Renal cortical epithelial cell (primary cell): ENCODE results near the gene PAM. TPM values are rescaled to one million over a fixed set of nuclear protein-coding genes. Genes with fewer than 3 reads are reported as not detected.
"Not testable (repeated sequence)": the region's sequence is repeated elsewhere in the genome, so short reads cannot be mapped to it uniquely, and the experiment has no call there.

Experiments
- DNase-seq: peaks from one replicate; pipeline ENCODE4 v3.0.0-alpha.2; 2011; ENCODE audit warnings: low read depth
- total RNA-seq: library from RNA; depleted of rRNA; stranded (reverse); fragments of >200 nt; gene quantifications from 2 replicates; pipeline ENCODE4 v1.2.3, GENCODE V29; 2014

Gene PAM
- total RNA-seq, 1 donor from 2014 or later = 963 TPM

DNA sequence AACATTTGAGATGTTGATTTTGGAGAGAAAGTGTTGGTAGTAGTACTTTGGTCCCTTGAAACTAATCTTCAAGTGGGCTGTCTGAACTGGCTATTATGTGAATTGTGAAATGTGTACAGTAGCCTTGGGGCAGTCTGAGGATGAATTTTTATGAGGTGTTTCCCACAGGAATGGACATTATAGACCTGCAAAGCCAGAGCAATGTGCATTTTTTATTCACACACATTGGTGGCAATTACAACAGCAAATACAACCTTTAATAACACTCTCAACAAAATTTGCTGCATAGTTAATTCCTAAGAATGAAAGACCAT, 147.0 kb downstream of the PAM start:
- DNase-seq = peak; percentile 90

DNA sequence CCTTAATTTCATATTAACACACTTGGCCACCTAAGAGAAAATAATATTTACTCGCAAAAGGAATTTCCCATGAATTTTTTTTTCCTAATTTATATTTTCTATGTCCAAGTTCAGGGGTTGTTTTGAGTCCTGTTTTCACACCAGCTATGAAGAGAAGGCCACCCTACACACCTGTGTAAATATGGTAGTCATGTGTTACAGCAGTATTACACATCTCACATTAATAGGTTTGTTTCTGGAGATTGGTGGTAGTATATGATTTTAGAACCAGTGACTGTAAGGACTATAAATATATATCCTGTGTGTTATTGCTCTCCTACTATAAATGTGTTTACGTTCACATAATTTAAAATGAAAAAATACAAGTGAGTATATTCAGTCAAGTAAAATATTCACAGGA, 147.5 kb downstream of the PAM start:
- DNase-seq = no peak

DNA sequence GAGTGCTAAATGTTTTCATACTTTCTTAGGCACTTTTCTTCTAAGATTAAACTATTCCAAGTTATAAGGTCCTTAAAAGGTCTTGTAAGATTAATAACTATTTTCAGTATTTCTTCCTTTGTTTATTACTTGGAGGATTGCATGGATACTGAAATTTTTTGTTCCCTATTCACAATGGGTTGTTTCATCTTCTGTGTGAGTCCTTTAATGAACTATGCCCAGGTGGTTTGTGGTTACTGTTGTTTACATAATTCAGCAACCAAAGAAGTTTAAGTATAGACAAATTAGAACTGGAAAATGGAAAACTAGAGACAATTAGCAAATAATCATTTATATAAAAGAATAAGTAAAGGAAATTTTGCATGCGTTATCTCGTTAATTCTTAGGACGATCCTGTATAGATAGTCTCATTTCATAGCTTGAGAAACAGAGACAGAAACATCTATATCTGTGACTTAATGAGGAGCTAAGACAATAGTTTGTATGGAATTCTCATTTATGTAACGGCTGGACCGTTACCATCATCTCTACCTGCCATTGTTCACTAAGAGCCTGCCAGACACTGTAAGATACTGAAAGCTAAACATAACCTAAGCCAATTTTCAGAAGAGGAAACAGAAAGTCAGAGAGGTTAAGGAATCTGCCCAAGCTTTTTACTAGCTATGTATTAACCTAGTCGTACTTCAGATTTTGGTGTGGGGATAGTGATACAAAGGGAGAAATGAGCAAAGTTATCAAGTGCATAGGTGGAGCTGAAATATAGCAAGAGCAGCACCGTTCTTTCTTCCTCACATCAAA, 148.2 kb downstream of the PAM start:
- DNase-seq = peak; percentile 67

DNA sequence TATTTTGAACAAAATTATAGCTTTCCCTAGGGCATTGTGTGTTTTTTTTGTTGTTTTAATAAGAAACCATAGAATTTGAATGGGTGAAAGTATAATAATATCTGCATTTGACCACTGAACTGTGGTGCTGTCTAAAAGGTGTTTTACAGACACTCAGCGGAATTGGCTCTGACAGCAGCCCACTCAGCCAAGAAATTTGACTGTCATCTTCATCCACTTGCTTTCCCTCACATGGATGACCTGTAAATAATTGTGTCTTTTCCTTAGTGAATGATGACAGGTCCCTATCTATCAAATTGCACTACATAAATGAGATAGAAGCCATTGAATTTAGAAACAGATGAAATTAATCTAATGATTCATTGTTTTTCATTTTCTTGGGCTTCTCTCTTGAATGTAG, 150.0 kb downstream of the PAM start:
- DNase-seq = no peak

DNA sequence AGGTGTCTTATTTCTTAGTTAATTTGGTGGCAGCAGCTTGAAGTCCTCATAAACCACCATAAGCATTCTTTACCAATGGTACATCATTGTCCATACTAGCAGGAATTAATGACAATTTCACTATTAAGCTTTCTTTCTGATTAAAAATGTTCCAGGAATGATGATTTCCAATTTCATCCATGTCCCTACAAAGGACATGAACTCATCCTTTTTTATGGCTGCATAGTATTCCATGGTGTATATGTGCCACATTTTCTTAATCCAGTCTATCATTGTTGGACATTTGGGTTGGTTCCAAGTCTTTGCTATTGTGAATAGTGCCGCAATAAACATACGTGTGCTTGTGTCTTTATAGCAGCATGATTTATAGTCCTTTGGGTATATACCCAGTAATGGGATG, 152.0 kb downstream of the PAM start:
- DNase-seq = not testable (repeated sequence)

DNA sequence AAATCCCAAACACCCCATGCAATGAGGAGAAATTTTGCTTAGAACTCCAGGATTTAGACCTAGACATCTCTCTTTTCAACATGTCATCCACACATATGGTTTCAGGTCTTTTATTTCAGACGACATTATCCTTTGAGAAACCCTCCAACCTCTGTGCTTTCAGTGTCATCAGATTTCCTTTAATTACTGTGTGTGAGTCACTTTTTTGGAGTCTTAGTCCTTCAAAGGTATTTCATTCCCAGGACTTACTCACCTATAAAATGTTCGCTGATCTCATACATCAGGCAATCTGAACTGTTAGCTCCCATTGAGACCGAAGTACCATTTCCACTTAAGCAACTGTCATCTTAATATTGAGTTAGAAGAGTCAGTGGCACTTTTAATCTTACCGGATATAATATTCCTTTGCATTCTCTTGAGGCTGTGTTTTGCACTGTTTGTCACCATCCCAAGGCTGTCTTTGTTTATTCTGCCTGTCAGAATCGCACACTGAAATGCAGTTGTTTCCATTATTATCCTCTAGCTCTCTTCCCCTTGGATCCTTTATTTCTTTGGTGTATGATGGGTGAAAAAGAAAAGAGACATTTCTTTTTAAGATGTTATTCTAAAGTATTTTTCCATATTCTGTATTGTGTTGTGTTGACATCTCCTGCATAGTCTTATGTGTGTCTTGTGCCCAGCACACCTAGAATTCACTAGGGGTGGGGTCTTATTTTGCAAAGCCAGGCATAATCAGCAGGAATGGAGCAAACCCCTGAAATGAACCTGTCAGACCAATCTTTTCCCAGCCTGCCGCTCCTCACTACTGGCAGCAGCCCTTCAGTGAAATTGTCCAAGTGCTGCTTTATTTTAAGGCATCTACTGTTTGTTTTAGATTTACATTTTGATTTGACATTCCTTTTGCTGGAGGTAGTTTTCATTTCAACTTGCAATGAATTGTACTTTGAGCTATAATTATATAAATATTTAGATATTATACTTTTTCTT, 155.4 kb downstream of the PAM start:
- DNase-seq = peak; percentile 94

DNA sequence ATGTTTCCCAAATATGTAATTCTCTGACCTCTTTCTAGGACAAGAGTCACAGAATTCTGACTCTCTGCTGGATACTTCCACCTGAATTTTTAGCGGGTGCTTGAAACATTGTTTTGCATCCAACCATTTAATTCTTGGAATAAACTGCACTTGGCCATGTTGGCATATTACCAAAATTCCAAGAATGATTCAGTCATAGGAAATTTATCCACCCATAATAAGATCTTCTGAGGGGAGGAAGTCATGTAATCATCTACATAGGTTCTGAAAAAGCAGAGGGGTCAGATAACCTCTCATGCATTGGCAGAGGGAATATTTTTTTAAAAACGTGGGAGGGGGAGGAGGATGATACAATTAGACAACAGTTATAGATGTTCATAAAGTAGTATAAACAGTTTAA, 156.9 kb downstream of the PAM start:
- peak; percentile 92 for DNase-seq

DNA sequence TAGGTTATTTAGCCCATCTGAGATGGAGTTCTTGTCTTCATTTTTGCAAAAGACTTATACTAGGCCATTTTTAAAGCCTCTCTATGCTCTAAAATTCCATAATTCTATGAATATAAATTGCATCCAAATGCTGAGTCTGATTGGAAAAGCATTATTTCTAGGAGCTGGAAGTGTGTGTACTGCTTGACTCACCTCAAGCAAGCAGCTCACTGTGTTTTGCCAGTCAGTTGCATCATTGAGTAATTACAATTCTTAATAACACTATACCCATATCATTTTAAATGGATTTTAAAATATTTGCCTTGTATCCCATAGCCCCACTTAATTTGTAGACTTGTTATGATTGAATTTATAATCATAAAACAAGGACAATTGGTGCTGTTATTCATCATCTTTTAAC, 161.0 kb downstream of the PAM start:
- peak; percentile 12 for DNase-seq

DNA sequence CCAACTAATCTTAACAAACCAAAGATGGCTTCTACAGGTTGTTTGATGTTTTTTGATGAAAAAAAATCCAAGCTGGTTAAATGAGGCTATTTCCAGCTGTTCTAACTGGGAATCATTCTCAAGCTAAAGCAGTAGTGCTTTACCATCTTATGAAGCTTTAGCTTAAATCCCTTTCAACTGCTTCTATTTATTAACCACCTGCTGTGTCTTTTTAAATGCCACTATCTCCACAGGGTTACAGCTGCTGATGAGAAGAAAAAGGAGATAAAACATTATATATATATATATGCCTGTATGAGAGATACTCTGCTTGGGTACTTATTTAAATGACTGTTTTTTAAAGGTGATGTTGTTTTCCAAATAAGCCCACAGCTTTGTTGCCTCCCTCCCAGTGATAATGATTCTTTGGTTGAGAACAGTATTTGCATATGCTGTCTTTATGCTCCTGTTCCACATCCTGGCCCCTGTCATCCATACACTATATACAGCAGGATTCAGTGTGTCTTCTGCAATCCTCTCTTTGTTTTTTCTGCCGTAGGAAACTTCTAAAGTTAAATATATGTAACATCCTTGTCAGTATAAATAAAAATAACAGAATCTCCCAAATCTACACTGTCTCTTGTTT, 164.0 kb downstream of the PAM start:
- no peak for DNase-seq

DNA sequence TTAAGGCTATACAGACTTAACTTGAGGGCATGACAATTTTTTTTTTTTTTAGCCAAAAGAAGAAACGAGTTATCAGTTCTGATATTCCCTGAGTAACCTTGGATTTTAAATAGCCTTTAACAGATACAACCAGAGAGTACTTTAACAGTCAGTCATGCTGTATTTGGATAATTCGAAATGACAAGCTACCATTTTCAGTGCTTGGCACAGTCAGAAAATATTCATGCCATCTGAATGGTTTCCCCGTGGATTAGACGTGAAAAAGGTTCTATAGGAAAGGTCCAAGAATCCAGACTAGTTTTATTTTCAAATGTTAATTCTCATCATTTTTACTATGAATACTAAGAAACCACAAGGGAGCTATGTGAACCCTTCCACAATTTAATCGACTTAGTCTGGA, 165.7 kb downstream of the PAM start:
- DNase-seq = no peak

DNA sequence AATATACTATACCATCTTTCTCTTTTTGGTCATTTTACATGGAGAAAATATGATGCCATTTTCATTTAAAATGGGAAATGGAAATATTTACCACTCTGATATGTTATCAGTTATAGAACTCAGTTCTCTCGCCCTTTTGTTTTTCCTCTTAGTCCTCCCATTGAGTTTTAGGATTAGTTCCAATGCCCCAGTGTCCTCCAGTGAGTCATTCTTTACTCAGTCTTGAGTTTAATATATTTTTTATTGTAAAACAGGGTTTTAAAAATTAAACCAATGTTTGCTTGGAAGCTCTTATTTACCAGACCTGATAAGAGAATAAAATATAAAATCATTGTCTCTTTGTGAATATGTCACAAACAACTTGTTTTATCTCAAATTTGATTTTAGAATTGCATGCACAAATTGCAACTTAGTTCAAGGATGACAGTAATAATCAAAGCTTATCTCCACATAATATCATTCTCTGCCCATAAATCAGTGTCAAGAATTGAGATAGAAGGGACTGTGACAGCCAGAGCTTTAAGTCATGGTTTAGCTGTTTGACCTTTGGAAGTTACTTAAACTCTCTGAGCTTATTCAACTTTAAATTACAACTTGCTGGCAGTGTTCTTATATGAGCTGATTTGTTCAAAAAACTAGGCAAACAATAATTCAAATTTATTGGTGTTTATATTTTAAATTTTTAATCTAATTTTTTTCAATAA, 166.4 kb downstream of the PAM start:
- DNase-seq = no peak

DNA sequence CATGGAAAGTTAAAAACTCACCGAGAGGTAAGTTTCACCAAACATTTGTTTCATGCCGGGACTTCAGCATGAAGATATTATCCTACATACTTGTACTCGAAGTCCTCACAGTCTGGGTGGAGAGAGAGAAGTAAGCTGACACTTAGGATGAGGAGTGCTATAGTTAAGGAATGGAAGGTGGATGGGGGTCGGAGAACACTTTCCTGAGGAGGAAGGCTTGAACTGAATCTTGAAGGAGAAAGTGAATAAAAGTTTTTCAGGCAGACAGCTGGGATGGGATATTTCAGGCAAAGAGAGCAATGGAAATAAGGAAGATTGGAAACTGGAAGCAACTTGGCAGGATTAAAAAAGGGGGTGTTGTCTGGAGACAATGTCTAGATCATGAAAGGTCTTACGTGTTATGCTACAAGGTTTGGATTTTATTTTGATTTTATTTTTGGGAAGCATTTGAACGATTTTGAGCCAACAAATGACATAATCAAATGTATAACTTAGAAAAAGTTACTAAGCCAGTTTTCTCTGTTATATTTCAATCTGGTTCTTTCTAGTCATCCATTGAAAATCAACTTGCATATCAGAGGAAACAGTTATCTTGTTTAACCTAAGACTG, 167.1 kb downstream of the PAM start:
- no peak for DNase-seq

DNA sequence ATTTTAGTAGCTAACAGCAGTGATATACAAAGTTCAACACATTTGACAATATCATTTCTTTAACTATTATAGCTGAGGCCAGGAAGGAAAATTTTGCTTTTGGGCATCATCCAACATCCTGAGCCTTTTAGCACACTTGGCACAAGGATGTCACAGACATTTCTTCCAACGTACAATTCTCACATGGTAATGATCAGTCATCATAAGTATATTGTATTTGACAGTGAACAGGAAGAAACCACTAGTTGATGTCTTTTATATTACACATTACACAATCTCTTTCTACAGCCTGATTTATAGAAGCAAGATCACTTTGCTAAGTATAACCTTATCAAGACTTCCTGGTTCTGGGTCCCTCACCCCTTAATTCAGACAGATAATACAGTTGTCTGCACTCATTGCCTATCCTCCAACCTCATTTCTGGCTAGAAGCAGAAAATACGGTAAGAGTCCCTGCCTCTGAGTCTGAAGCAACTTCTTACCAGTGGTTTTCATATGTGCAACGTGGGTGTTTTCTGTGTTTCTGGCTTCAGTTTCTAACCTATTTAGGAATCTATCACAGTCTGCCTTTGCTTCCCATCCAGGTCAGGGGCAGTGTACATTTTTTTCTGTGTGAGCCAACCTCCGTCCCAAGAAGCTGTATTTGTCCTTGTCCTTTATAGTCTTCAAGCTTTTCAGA, 167.8 kb downstream of the PAM start:
- no peak for DNase-seq

DNA sequence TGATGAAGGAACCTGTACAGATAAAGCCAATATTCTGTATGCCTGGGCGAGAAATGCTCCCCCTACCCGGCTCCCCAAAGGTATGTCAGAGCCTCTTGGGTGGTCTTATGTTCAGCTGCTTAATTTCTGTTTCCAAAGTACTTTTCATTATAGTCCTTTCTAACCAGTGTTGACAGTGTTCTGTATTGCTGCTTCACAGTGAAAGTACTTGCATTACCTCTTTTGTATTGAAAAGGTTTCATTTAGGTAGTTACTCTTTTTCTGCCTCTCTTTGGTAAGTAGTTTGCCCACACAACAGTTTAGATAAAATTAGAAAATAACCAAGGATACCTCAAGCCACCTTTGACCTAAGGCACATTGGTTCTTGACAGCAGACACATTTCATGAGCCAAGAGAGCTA, 169.9 kb downstream of the PAM start:
- DNase-seq = no peak

DNA sequence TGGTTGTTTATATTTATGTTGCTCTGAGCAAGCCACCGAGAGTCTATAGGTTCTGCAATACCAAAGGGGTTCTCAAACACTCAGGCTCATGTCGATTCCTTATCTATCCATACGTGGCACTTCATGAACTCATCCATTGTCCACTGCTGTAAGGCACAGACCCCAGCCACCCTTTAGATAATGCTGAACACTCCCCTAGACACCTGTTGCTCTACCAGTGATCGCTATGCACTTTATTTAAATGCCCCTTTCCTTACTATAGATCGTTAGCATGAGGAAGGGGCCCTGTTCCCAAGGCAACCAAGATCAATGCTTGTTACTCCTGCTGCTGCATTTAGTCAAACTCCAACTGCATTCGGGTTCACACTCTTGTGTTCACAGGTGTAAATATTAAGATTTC, 171.9 kb downstream of the PAM start:
- no peak for DNase-seq

DNA sequence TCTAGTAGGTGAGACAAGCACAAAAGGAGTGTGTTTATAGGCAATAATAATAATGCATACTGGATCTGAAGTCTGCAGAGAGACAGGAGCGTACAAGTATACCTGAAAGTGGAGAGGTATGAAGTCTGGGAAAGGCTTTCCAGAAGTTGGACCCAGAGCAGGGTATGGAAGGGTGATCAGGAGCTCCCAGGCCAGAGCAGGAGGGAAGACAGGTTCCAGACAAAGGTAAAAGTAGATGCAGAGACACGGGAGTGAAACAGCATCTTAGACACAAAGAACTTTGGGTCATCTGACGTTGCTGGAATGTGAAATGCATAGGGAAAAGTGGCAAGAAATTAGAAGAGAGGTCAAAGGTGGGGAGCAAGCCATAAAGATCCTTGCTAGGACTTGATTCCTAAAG, 175.1 kb downstream of the PAM start:
- DNase-seq = no peak

DNA sequence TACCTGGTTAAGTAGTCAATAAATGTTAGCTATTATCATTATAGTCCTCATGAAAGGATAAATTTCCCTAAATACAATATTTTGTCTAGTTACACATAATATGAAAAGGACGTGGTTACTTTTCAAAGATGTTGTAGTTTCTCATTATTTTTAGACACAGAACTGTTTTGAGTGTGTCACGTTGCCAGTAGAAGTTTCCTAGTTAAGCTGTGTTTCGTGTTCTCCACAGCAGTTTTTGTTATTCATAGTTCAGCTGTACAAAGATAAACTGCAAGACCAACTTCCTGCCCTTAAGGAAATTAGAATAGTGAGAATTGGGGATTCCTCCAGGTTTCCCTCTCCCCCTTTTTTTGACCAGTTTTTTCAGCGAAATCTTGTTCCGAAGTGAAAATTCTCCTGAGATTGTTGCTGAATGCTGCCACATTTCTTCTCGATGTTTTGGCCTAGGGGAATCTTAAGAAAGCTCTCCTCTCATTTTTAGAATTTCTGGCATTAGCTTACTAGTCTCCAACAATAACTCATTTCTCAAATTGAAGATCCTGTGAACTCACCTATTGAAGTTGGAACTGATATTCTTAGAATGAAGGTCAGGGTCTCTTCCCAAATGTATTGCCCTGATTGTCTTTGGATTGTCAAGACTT, 176.1 kb downstream of the PAM start:
- no peak for DNase-seq

DNA sequence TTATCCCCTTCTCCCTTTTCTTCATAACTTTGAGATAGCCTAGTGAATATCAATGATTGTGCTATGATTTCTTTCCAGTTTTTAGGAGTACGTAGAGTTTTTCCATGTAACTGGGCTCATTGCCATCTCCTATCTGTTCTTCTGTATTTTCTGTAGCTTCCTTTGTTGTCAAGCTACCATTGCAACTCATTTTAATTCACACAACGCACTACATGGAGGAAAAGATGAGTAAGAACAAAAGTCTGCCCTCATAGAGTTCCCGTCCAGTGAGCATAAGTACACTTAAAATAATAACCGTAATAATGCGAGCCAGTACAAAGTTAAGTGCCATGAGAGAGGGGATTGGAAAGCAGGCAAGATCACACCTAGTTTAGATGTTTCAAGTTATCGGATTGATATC, 177.7 kb downstream of the PAM start:
- DNase-seq = no peak

DNA sequence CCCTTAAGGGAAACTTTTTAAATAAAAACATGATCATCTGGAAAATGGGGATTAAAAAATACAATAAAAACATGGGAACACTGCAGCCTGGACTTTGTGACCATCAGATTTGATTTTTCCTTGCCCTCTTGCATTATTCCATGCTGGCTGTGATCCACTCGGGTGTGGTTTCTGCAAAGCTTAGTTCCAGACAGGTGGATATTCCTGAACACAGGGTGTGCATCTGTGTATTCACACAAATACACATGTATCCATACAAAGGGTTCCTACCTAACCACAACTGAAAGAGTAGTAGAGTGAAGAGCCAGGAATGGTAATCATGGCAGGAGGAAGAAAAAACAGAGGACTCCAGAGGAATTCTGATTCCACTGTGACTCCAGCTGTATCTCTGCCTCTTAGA, 178.2 kb downstream of the PAM start:
- DNase-seq = no peak

DNA sequence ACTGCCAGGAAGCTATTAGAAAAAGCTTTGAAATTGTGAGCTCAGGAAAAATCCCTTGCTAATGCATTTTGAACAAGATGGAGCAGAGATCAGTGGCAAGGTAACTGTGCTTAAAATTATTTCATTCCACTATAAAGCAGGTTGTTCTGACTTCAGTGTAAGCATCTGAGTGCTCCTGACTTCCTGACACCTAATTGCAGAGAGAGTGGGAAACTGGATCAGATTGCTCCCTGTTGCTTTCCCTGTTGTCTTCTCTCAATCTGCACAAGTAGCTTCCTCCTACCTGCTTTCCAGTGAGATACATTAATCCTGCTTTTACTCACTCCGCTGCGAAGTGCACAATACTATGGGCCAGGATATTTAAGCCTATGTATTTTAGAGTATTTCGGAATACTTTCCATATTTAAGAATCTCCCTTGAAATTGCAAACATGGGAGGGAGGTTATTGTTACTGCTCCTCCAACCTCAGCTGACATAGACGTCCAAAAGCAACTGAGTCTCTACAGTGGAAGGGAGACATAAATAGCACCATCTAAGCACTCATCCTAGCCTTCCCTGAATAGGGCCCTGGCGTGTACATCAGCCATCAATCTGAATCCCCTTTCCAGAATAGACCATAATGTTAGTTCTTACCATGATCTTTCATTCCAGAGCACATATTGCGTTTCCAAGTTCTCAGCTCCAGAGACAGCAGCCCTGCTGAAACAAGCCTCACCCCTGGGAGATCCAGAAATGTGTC, 178.8 kb downstream of the PAM start:
- no peak for DNase-seq
